MCF 10A (cell line): ENCODE results near the gene ZNF316. TPM values are rescaled to one million over a fixed set of nuclear protein-coding genes. Genes with fewer than 3 reads are reported as not detected.

Experiments used
- BruUV-seq: library from RNA; stranded (reverse); fragments of 400-500 nt; replicated peaks from 2 replicates; lab custom pipeline; 2021; lab: Mats Ljungman, UMichigan
- CTCF ChIA-PET: fragments of 300-600 bp; sonication (Branson Sonifier 250); formaldehyde crosslinking; extraction: SDS; loops from one replicate; lab custom pipeline; 2021; ENCODE audit warnings: antibody characterized with exemption, inconsistent platforms; lab: Yijun Ruan, JAX
- POLR2A ChIA-PET: fragments of 300-600, 350-650 bp; sonication (Branson Sonifier 250); formaldehyde crosslinking; extraction: SDS; loops from one replicate; lab custom pipeline; 2020; ENCODE audit warnings: antibody characterized with exemption, inconsistent platforms; lab: Yijun Ruan, JAX
- DNase-seq: peaks from one replicate; pipeline ENCODE4 v3.0.0-alpha.2; 2018; ENCODE audit not compliant: unreplicated experiment
- H3K27ac Mint-ChIP-seq: one replicate; pipeline ENCODE4 v1.8.0; 2022; ENCODE audit warnings: mild to moderate bottlenecking, low read depth, mixed read lengths; ENCODE audit not compliant: unreplicated experiment
- H3K27me3 Mint-ChIP-seq: one replicate; pipeline ENCODE4 v1.8.0; 2022; ENCODE audit warnings: mixed read lengths; ENCODE audit not compliant: insufficient read depth, unreplicated experiment
- H3K36me3 Mint-ChIP-seq: one replicate; pipeline ENCODE4 v1.8.0; 2022; ENCODE audit warnings: mild to moderate bottlenecking, moderate library complexity, mixed read lengths; ENCODE audit not compliant: insufficient read depth, unreplicated experiment
- H3K4me1 Mint-ChIP-seq: one replicate; pipeline ENCODE4 v1.8.0; 2022; ENCODE audit warnings: mixed read lengths; ENCODE audit not compliant: insufficient read depth, unreplicated experiment
- H3K4me3 Mint-ChIP-seq: one replicate; pipeline ENCODE4 v1.8.0; 2022; ENCODE audit warnings: mild to moderate bottlenecking, moderate library complexity, mixed read lengths; ENCODE audit not compliant: unreplicated experiment
- H3K9me3 Mint-ChIP-seq: one replicate; pipeline ENCODE4 v1.8.0; 2022; ENCODE audit warnings: mixed read lengths; ENCODE audit not compliant: unreplicated experiment
- intact Hi-C: fragments of 100-400 bp; cut with micrococcal nuclease; formaldehyde crosslinking; loops from 2 replicates; pipeline ENCODE4 v1.14.1; 2022
- total RNA-seq: library from RNA; stranded (reverse); gene quantifications from 2 replicates; pipeline ENCODE4 v1.2.3, GENCODE V29; 2022
- TF ChIP-seq, protein P1 (sequence below): fragments of 200-600 bp; IDR thresholded peaks from one replicate; pipeline ENCODE4 v1.8.0; 2022; ENCODE audit warnings: antibody characterized with exemption, mild to moderate bottlenecking; ENCODE audit not compliant: unreplicated experiment

Gene ZNF316
- total RNA-seq, 1 experiment from 2014 or later: 27.1 TPM

DNA sequence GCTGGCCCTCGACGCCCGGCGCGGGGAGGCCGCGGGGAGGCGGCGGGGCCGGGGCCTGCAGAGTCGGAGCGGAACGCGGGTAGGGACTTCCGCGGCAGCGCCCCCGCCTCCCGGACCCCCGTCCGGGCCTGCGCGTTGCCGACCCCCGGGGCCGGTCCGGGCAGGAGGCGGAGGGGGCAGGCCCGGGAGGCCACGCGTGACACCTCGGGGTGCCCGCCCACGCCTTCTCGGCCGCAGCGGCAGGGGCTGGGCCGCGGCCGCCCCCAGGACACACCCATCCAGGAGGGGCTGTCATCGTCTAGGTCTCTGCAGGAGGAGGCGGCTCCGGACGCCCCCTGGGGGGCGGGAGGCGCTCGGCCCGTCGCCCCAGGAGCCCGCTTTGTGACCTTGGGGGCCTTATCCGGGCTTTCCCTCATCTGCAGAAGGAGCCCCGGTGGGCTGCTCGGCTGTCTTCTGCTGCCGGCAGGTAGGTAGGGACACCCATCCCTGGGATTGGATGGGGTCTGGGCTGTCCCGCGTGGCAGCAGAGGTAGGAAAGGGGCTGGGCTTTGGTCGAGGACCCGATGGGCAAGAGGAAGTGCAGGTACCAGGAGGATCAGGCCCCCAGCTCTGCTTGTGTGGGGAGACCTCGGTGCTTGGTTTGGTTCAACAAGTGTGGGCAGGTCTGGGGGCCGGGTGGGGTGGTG is 569 bp downstream of the ZNF316 start:
- ChIA-PET POLR2A (interaction anchor here (1.1 kb wide), 1 partner anchor 47 kb away, joined by 5 read pairs; no protein-coding TSS in a partner anchor), CTCF (no interaction called here)
- peak; percentile 21 for DNase-seq
- Mint-ChIP-seq H3K27me3 (no peaks in the 10 kb centered on the region), H3K4me1 (peaks cover 16% of the 10 kb centered on the region), H3K9me3 (no peaks in the 10 kb centered on the region), H3K36me3 (peaks cover 15% of the 10 kb centered on the region), H3K27ac (peak overlapping the region; percentile 70), H3K4me3 (peak overlapping the region; percentile 73)
- intact Hi-C loops: loop anchor here (2.0 kb wide), 1 partner anchor 47 kb away; the partner anchor contains the start of gene INTS15
- TF ChIP-seq, protein P1, sequence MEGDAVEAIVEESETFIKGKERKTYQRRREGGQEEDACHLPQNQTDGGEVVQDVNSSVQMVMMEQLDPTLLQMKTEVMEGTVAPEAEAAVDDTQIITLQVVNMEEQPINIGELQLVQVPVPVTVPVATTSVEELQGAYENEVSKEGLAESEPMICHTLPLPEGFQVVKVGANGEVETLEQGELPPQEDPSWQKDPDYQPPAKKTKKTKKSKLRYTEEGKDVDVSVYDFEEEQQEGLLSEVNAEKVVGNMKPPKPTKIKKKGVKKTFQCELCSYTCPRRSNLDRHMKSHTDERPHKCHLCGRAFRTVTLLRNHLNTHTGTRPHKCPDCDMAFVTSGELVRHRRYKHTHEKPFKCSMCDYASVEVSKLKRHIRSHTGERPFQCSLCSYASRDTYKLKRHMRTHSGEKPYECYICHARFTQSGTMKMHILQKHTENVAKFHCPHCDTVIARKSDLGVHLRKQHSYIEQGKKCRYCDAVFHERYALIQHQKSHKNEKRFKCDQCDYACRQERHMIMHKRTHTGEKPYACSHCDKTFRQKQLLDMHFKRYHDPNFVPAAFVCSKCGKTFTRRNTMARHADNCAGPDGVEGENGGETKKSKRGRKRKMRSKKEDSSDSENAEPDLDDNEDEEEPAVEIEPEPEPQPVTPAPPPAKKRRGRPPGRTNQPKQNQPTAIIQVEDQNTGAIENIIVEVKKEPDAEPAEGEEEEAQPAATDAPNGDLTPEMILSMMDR: no peak
- BruUV-seq: no TSS peak

GRCh38 chr7:6639032-6639431 is 1.9 kb downstream of the ZNF316 start:
- BruUV-seq: no TSS peak
- intact Hi-C loops: no loop called here
- no peak for DNase-seq
- Mint-ChIP-seq H3K27me3 (no peaks in the 10 kb centered on the region), H3K27ac (peak overlapping the region; percentile 46), H3K4me3 (peak overlapping the region; percentile 73), H3K4me1 (peaks cover 16% of the 10 kb centered on the region), H3K9me3 (no peaks in the 10 kb centered on the region), H3K36me3 (peaks cover 22% of the 10 kb centered on the region)
- POLR2A ChIA-PET: no interaction called here
- CTCF ChIA-PET: interaction anchor here (0.6 kb wide), 1 partner anchor 126 kb away, joined by 3 read pairs; no protein-coding TSS in a partner anchor
- TF ChIP-seq, protein P1: no peak

DNA sequence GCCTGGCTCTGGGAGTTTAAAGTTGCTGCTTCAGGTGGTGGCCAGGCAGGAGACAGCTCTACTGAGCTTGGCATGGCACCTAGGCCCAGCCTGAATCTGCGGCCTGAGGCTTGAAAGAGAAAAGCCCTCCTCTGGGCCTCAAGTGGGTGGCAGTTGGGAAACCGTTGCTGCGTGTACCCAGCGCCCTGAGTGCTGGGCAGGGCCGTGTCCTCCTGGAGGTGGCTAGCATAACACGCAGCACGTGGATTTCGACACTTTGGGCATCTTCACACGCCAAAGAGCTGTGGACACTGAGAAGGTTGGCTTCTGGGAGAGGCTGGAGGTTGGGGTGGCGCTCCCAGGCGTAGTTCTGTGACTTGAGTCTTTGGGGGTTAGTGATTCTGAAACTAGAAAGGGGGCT is 2.5 kb downstream of the ZNF316 start:
- H3K27me3 Mint-ChIP-seq: no peaks in the 10 kb centered on the region
- CTCF ChIA-PET: interaction anchor here (0.6 kb wide), 1 partner anchor 126 kb away, joined by 3 read pairs; no protein-coding TSS in a partner anchor
- TF ChIP-seq, protein P1: no peak

GRCh38 chr7:6640246-6640721 is 3.2 kb downstream of the ZNF316 start:
- TF ChIP-seq, protein P1: no peak
- ChIA-PET POLR2A (no interaction called here), CTCF (no interaction called here)
- Mint-ChIP-seq H3K9me3 (no peaks in the 10 kb centered on the region), H3K27me3 (no peaks in the 10 kb centered on the region), H3K27ac (no peak overlapping the region), H3K4me3 (no peak overlapping the region), H3K4me1 (peaks cover 16% of the 10 kb centered on the region), H3K36me3 (peaks cover 35% of the 10 kb centered on the region)
- intact Hi-C loops: no loop called here
- DNase-seq: no peak
- BruUV-seq: no TSS peak

More for the DNA sequence above, 2.5 kb downstream of the ZNF316 start:
- POLR2A ChIA-PET: no interaction called here
- no peak overlapping the region for H3K4me3 Mint-ChIP-seq
- H3K9me3 Mint-ChIP-seq: no peaks in the 10 kb centered on the region
- peak overlapping the region; percentile 46 for H3K27ac Mint-ChIP-seq
- DNase-seq: no peak
- no TSS peak for BruUV-seq
- H3K36me3 Mint-ChIP-seq: peaks cover 28% of the 10 kb centered on the region
- intact Hi-C loops: no loop called here
- H3K4me1 Mint-ChIP-seq: peaks cover 16% of the 10 kb centered on the region
